Measurements from ENCODE around the gene HOXA5.

- no peak for TF ChIP-seq CTCF (IDR thresholded peaks at IDR 0.05; ENCODE audit: extremely low read depth in 1 of 2, insufficient read depth in 1 of 2, low read depth in 1 of 2, low read length in 2 of 2)
- no peak for TF ChIP-seq EZH2 (IDR thresholded peaks at IDR 0.05; ENCODE audit: borderline replicate concordance, low read depth, low read length, severe bottlenecking)
- TF ChIP-seq, protein P1, sequence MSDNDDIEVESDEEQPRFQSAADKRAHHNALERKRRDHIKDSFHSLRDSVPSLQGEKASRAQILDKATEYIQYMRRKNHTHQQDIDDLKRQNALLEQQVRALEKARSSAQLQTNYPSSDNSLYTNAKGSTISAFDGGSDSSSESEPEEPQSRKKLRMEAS (IDR thresholded peaks at IDR 0.05; ENCODE audit: insufficient read depth, insufficient read length) = no peak
- TF ChIP-seq POLR2A (IDR thresholded peaks at IDR 0.05; ENCODE audit: low read depth, low read length) = no peak
- TF ChIP-seq POLR2AphosphoS5 (IDR thresholded peaks at IDR 0.05; ENCODE audit: insufficient read depth, low read depth, low read length) = no peak
- no peak for TF ChIP-seq MYC (IDR thresholded peaks at IDR 0.05; ENCODE audit: low read depth, low read length)
- TF ChIP-seq JUN (IDR thresholded peaks at IDR 0.05; ENCODE audit: borderline replicate concordance, insufficient read depth, insufficient read length, low read depth) = no peak
Measured at GRCh38 chr7:27144781-27145164, 1.3 kb upstream of the HOXA5 start.
